Endothelial cell of umbilical vein (primary cell): ENCODE data around the gene RAI1. TPM values are rescaled to one million over a fixed set of nuclear protein-coding genes. Genes with fewer than 3 reads are reported as not detected.

Source experiments
- BruUV-seq: library from RNA; stranded (reverse); fragments of 400-500 nt; replicated peaks from 2 replicates; lab custom pipeline; 2021; lab: Mats Ljungman, UMichigan
- CTCF ChIA-PET: fragments of 300-600, 350-600 bp; sonication (Branson Sonifier 250); formaldehyde crosslinking; loops from one replicate; lab custom pipeline; 2021; ENCODE audit warnings: antibody characterized with exemption, inconsistent platforms; lab: Charles Lee
- POLR2A ChIA-PET: fragments of 300-600, 350-600 bp; sonication (Branson Sonifier 250); formaldehyde crosslinking; loops from one replicate; lab custom pipeline; 2021; ENCODE audit warnings: antibody characterized with exemption, inconsistent platforms; lab: Charles Lee
- DNase-seq: peaks from one replicate; pipeline ENCODE4 v3.0.0-alpha.2; 2011; ENCODE audit warnings: low read depth, low spot score
- FAIRE-seq: peaks from 2 replicates; lab custom pipeline; 2011; peaks lifted over from hg19 to GRCh38; lab: Jason Lieb, UNC
- H2AFZ ChIP-seq: 2 replicates; pipeline ENCODE4 v1.6.0; 2012; ENCODE audit warnings: low read depth, low read length, control low read depth, inconsistent platforms
- H3K27ac ChIP-seq: 2 replicates; pipeline ENCODE4 v1.5.1; 2011; ENCODE audit warnings: low read depth, mild to moderate bottlenecking, control low read depth, low read length, moderate library complexity; ENCODE audit not compliant: insufficient read depth
- H3K27me3 ChIP-seq, 2 experiments: 2 replicates each; pipeline versions ENCODE4 v1.6.0 to v1.6.1; 2011; ENCODE audit warnings: low read length in 2 of 2, mixed read lengths in 1 of 2; ENCODE audit not compliant: control insufficient read depth in 2 of 2, insufficient read depth in 2 of 2
- H3K36me3 ChIP-seq, 2 experiments: 2 replicates in 1 of 2; 3 replicates in 1 of 2; pipeline ENCODE4 v1.5.1; 2011; ENCODE audit warnings: low read length in 2 of 2, mild to moderate bottlenecking in 1 of 2, moderate library complexity in 1 of 2; ENCODE audit not compliant: control insufficient read depth in 2 of 2, insufficient read depth in 2 of 2; ENCODE audit errors: extremely low read depth in 1 of 2
- H3K4me1 ChIP-seq: 3 replicates; pipeline ENCODE4 v1.5.1; 2011; ENCODE audit warnings: mild to moderate bottlenecking, low read length; ENCODE audit not compliant: control insufficient read depth, insufficient read depth; ENCODE audit errors: extremely low read depth
- H3K4me2 ChIP-seq: 2 replicates; pipeline ENCODE4 v1.6.1; 2011; ENCODE audit warnings: low read length, control low read depth, mixed read lengths; ENCODE audit not compliant: insufficient read depth
- H3K4me3 ChIP-seq, 3 experiments: fragments of 200-600 bp in 1 of 3; sonication (generic), shearing (Covaris generic) in 1 of 3; replicated peaks in 1 of 3; 2 replicates each; pipeline ENCODE4 v1.5.1; 2011 to 2016; ENCODE audit warnings: control low read depth in 3 of 3, low read length in 3 of 3, mild to moderate bottlenecking in 2 of 3, inconsistent platforms in 1 of 3, low read depth in 1 of 3, moderate library complexity in 1 of 3; ENCODE audit not compliant: insufficient read depth in 1 of 3
- H3K79me2 ChIP-seq: 2 replicates; pipeline ENCODE4 v1.6.0; 2012; ENCODE audit warnings: low read length, inconsistent platforms; ENCODE audit not compliant: control insufficient read depth, insufficient read depth
- H3K9ac ChIP-seq: replicated peaks from 2 replicates; pipeline ENCODE3; 2011; ENCODE audit warnings: low read length, control low read depth; ENCODE audit not compliant: insufficient read depth; ENCODE audit errors: extremely low read depth
- H3K9me1 ChIP-seq: replicated peaks from 3 replicates; pipeline ENCODE4 v1.6.0; 2011; ENCODE audit warnings: mild to moderate bottlenecking, low read length; ENCODE audit not compliant: control insufficient read depth, insufficient read depth; ENCODE audit errors: extremely low read depth
- H3K9me3 ChIP-seq: replicated peaks from 2 replicates; pipeline ENCODE4 v1.5.1; 2012; ENCODE audit warnings: low read length, inconsistent platforms; ENCODE audit not compliant: control insufficient read depth, insufficient read depth
- H4K20me1 ChIP-seq: replicated peaks from 2 replicates; pipeline ENCODE3; 2011; ENCODE audit warnings: mild to moderate bottlenecking, low read length; ENCODE audit not compliant: control insufficient read depth, insufficient read depth; ENCODE audit errors: extremely low read depth
- EZH2 ChIP-seq: IDR thresholded peaks from 2 replicates; pipeline ENCODE4 v1.6.1; 2012; ENCODE audit warnings: borderline replicate concordance, low read depth, mild to moderate bottlenecking, moderate library complexity, low read length, inconsistent platforms; ENCODE audit not compliant: severe bottlenecking
- FOS ChIP-seq: IDR thresholded peaks from 2 replicates; pipeline ENCODE4 v1.6.1; 2011; ENCODE audit warnings: mild to moderate bottlenecking, low read length, moderate library complexity, borderline replicate concordance; ENCODE audit not compliant: insufficient read depth
- GATA2 ChIP-seq: IDR thresholded peaks from 2 replicates; pipeline ENCODE4 v1.7.0; 2011; ENCODE audit warnings: low read depth, mild to moderate bottlenecking, moderate library complexity, mixed read lengths, low read length; ENCODE audit not compliant: insufficient read length, insufficient read depth
- JUN ChIP-seq: IDR thresholded peaks from 2 replicates; pipeline ENCODE4 v1.6.1; 2011; ENCODE audit warnings: borderline replicate concordance, low read depth; ENCODE audit not compliant: insufficient read length, insufficient read depth
- MAX ChIP-seq: IDR thresholded peaks from 2 replicates; pipeline ENCODE4 v1.6.1; 2011; ENCODE audit not compliant: insufficient read depth, insufficient read length
- MYC ChIP-seq: IDR thresholded peaks from one replicate; pipeline ENCODE4 v1.6.1; 2011; ENCODE audit warnings: mild to moderate bottlenecking, low read depth, low read length
- POLR2A ChIP-seq: IDR thresholded peaks from 2 replicates; pipeline ENCODE4 v1.6.1; 2012; ENCODE audit warnings: low read depth, mild to moderate bottlenecking, control low read depth, low read length
- POLR2AphosphoS5 ChIP-seq: IDR thresholded peaks from 2 replicates; pipeline ENCODE4 v1.6.1; 2012; ENCODE audit warnings: low read depth, mild to moderate bottlenecking, control low read depth, low read length, moderate library complexity; ENCODE audit not compliant: insufficient read depth
- dilution Hi-C: fragments of 300-500 bp; cut with MboI; formaldehyde crosslinking; loops from one replicate; pipeline ENCODE4 v1.15.0; 2019; ENCODE audit warnings: low sequenced_read_pairs; ENCODE audit not compliant: extremely low pct_ligation_motif_present
- intact Hi-C: fragments of 100-400 bp; cut with micrococcal nuclease; formaldehyde crosslinking; loops from one replicate; pipeline ENCODE4 v1.10.0; 2022
- polyA plus RNA-seq, 4 experiments: library from polyadenylated mRNA; depleted of rRNA in 3 of 4; stranded (reverse) in 3 of 4; unstranded in 1 of 4; fragments of >200 nt; gene quantifications; 2 replicates each; pipeline versions ENCODE4 v1.2.1 to v1.2.3, GENCODE V29; 2011 to 2012; ENCODE audit warnings: missing spikeins in 1 of 4
- total RNA-seq: library from RNA; stranded (reverse); gene quantifications from 2 replicates; pipeline ENCODE4 v1.2.3, GENCODE V29; 2021
- TF ChIP-seq, protein P1 (sequence below), 2 donors: IDR thresholded peaks; 1 replicate in 1 of 2; 2 replicates in 1 of 2; pipeline ENCODE4 v1.5.1; 2011; ENCODE audit warnings: low read length in 2 of 2, mild to moderate bottlenecking in 2 of 2, moderate library complexity in 2 of 2, control low read depth in 1 of 2, inconsistent platforms in 1 of 2, low read depth in 1 of 2; ENCODE audit not compliant: insufficient read depth in 1 of 2; ENCODE audit errors: extremely low read depth in 1 of 2

RAI1 gene
- total and polyA plus RNA-seq, 2 donors (not counting 3 experiments of a cell fraction or from before 2014, with no cell fraction given) = 7.8 to 43.3 TPM

DNA sequence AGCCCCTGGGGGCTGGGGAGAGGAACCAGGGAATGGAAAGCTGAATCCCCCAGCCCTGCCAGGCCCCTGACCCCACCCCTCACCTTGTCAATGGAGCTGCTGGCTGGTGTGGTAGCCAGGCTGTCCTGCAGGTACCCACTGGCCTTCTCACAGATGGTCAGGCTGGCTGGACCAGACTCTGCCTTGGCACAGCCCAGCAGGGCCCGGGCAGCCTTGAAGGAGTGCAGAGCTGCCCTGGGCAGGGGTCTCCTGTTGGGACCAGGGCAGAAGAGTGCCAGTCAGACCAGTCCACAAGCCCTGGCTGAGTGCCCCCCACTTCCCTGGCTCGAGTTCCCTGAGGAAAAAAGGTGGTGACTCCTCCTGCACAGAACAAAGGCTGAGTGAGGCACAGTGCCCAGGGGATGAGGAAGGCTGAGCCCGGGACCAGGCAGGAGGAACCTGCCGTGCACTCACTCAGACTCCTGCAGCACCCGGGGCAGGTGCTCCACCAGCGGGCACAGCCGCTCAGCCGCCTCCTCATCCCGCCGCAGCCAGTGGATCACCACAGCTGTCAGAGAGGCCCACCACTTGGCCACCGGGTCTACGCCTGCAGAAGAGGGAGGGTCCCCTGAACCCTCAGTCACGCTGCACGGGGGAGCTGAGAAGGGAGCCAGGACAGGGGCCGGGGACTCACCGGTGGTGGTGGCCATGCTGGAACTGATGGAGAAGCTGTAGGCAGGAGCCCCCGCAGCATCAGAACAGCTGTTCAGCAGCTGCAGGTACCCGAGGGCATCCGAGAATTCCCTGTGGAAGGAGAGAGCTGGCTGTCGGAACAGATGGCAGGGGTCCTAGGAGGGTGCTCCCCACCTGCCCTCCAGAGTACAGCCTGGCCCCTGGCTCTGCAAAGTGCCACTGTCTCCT is 133.2 kb downstream of the RAI1 start:
- no peak overlapping the region for H3K4me3 ChIP-seq
- peaks cover 4% of the 10 kb centered on the region for H3K4me1 ChIP-seq
- no TSS peak for BruUV-seq
- FAIRE-seq (no peak), DNase-seq (no peak)
- H3K9me1 ChIP-seq = no peaks in the 10 kb centered on the region
- H4K20me1 ChIP-seq = no peaks in the 10 kb centered on the region
- H2AFZ ChIP-seq = no peak overlapping the region
- POLR2A ChIA-PET = no interaction called here
- no peaks in the 10 kb centered on the region for H3K79me2 ChIP-seq
- dilution Hi-C loops = no loop called here
- H3K9ac ChIP-seq = no peak overlapping the region
- H3K4me2 ChIP-seq = no peak overlapping the region
- CTCF ChIA-PET = interaction anchor here (0.9 to 8.9 kb wide), 6 partner anchors 13 to 219 kb away, joined by 3 to 68 read pairs (median 6); partner anchors contain the start of gene SREBF1
- H3K36me3 ChIP-seq = peaks cover 19 to 32% of the 10 kb centered on the region in 2 experiments
- H3K27me3 ChIP-seq = no peaks in the 10 kb centered on the region
- H3K9me3 ChIP-seq = no peaks in the 10 kb centered on the region
- TF ChIP-seq JUN (no peak), EZH2 (no peak), MAX (no peak), FOS (no peak), MYC (no peak), GATA2 (no peak), POLR2A (no peak), POLR2AphosphoS5 (no peak)
- TF ChIP-seq, protein P1, sequence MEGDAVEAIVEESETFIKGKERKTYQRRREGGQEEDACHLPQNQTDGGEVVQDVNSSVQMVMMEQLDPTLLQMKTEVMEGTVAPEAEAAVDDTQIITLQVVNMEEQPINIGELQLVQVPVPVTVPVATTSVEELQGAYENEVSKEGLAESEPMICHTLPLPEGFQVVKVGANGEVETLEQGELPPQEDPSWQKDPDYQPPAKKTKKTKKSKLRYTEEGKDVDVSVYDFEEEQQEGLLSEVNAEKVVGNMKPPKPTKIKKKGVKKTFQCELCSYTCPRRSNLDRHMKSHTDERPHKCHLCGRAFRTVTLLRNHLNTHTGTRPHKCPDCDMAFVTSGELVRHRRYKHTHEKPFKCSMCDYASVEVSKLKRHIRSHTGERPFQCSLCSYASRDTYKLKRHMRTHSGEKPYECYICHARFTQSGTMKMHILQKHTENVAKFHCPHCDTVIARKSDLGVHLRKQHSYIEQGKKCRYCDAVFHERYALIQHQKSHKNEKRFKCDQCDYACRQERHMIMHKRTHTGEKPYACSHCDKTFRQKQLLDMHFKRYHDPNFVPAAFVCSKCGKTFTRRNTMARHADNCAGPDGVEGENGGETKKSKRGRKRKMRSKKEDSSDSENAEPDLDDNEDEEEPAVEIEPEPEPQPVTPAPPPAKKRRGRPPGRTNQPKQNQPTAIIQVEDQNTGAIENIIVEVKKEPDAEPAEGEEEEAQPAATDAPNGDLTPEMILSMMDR (IDR thresholded peaks at IDR 0.05; ENCODE audit: extremely low read depth in 1 of 2, insufficient read depth in 1 of 2, low read depth in 1 of 2, low read length in 2 of 2) = no peak
- H3K27ac ChIP-seq = no peak overlapping the region
- intact Hi-C loops = loop anchor here (5.0 kb wide), 1 partner anchor 607 kb away; the partner anchor contains the start of gene PLD6
